Measurements from ENCODE around the gene MEX3D.

MEX3D gene

DNA sequence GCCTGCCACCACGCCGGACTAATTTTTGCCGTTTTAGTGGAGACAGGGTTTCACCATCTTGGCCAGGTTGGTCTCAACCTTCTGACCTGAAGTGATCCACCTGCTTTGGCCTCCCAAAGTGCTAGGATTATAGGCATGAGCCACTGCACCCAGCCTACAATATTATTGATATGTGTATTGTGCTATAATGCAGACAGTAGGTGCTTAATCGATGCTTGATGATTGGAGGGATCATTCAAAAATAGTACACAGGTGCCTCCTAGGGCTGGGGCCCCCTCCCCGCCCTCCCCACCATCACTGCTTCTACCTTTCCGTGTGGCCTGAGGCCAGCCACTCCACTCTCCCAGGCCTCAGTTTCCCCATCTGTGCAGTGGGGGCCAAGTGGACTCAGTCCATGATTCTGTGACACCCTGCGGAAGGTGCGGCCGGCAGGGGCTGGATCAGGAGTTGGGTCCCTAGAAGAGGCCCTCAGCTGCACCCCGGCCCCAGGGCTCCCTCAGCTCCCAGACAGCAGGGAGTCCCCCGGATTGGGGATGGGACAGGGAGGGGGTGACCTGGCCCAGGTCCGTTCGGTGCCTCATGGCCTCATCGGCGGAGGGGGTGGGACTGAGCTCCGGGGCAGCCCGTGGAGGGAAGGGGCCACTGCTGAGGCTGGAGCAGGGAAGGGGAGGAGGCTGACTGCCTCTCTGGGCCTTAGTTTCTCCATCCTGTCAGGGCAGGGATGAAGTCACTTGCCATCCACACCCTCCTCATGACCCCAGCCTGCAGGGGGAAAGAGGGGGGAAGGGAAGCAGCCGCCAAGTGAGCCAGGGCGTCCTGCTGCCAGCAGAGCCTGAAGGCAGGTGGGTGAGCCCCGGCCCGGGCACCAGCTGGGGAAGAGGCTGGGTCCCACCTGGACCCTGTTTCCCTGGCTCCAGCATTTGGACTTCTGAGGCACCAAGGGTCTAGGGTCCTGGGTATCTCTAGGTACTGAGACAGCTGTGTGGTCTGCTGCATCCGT lies 56.5 kb downstream of the MEX3D start:
- Histone ChIP-seq H3K4me1 (ENCODE audit: control insufficient read depth, insufficient read depth, low read length) (no peaks in the 10 kb centered on the region), H3K27ac (ENCODE audit: extremely low read depth, low read depth, low read length) (no peak overlapping the region), H3K9me3 (ENCODE audit: control insufficient read depth, insufficient read depth, low read depth, low read length) (no peaks in the 10 kb centered on the region), H3K36me3 (ENCODE audit: control insufficient read depth in 2 of 2, insufficient read depth in 1 of 2, low read length in 2 of 2) (no peaks in the 10 kb centered on the region), H3K4me3 (ENCODE audit: low read depth, low read length) (no peak overlapping the region)
- TF ChIP-seq ZNF341 (tag by site-specific recombination; IDR thresholded peaks at IDR 0.05; ENCODE audit: low read depth) (peak; percentile 13; the same call in 1 of the 2 replicates), IKZF3 (tag by site-specific recombination; IDR thresholded peaks at IDR 0.05) (peak; percentile 23; the same call in 1 of the 2 replicates), ZNF623 (tag by site-specific recombination; IDR thresholded peaks at IDR 0.05) (no peak)
- ChIA-PET POLR2A (no interaction called here), CTCF (interaction anchor here (1.0 kb wide), 1 partner anchor 21 kb away, joined by 3 read pairs; no protein-coding TSS in a partner anchor)

DNA sequence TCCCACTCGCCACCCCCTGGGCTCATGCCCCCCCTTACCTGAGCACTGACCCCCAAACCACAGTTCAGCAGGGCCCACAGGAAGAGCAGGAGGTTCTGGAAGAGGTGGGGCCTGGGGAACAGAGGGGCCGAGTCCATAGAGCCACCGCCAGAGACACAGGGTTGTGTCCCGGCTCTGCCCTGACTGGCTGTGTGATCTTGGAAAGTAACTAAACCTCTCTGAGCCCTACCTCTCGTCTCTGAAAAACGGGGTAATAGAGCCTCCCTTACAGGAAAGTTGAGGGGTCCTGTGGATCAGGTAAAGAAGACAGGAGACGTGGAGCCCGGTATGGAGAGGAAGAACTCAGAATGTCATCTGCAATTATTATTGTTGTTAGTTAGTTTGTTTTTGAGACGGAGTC lies 57.3 kb downstream of the MEX3D start:
- ChIA-PET POLR2A (no interaction called here), CTCF (no interaction called here)
- H3K36me3 ChIP-seq (ENCODE audit: control insufficient read depth in 2 of 2, insufficient read depth in 1 of 2, low read length in 2 of 2), result no peaks in the 10 kb centered on the region
- no peaks in the 10 kb centered on the region for H3K9me3 ChIP-seq (ENCODE audit: control insufficient read depth, insufficient read depth, low read depth, low read length)
- H3K4me3 ChIP-seq (ENCODE audit: low read depth, low read length), result no peak overlapping the region
- H3K4me1 ChIP-seq (ENCODE audit: control insufficient read depth, insufficient read depth, low read length), result no peaks in the 10 kb centered on the region
- no peak overlapping the region for H3K27ac ChIP-seq (ENCODE audit: extremely low read depth, low read depth, low read length)
- no peak for TF ChIP-seq ZNF114 (tag by site-specific recombination; IDR thresholded peaks at IDR 0.05)
- TF ChIP-seq ZNF768 (tag by site-specific recombination; IDR thresholded peaks at IDR 0.05), result peak; percentile 78; the same call in 1 of the 2 replicates
- no peak for TF ChIP-seq ZNF23 (tag by site-specific recombination; IDR thresholded peaks at IDR 0.05; ENCODE audit: borderline replicate concordance)

DNA sequence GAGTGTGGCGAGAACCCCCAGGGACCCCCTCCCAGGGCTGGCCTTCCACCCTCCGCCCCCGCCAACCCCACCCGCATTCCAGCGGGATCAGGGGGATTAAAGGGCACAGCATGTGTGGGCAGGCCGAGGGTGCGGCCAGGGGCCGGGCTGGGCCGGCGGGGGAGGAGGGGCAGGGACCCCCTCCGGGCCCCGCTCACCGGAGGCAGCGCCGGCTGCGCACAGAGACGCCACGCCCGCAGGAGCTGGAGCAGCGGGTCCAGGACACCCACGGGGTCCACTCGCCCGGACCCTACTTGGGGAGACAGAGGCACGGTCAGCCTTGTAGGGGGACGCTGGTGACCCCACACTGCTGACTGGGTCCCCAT lies 57.7 kb downstream of the MEX3D start:
- Histone ChIP-seq H3K4me1 (ENCODE audit: control insufficient read depth, insufficient read depth, low read length) (no peaks in the 10 kb centered on the region), H3K27ac (ENCODE audit: extremely low read depth, low read depth, low read length) (no peak overlapping the region), H3K36me3 (ENCODE audit: control insufficient read depth in 2 of 2, insufficient read depth in 1 of 2, low read length in 2 of 2) (no peaks in the 10 kb centered on the region), H3K4me3 (ENCODE audit: low read depth, low read length) (no peak overlapping the region), H3K9me3 (ENCODE audit: control insufficient read depth, insufficient read depth, low read depth, low read length) (no peaks in the 10 kb centered on the region)
- ChIA-PET POLR2A (no interaction called here), CTCF (no interaction called here)
- TF ChIP-seq, protein P1, sequence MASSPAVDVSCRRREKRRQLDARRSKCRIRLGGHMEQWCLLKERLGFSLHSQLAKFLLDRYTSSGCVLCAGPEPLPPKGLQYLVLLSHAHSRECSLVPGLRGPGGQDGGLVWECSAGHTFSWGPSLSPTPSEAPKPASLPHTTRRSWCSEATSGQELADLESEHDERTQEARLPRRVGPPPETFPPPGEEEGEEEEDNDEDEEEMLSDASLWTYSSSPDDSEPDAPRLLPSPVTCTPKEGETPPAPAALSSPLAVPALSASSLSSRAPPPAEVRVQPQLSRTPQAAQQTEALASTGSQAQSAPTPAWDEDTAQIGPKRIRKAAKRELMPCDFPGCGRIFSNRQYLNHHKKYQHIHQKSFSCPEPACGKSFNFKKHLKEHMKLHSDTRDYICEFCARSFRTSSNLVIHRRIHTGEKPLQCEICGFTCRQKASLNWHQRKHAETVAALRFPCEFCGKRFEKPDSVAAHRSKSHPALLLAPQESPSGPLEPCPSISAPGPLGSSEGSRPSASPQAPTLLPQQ (tag by site-specific recombination; IDR thresholded peaks at IDR 0.05), result no peak
- TF ChIP-seq TRIM28 (IDR thresholded peaks at IDR 0.05; ENCODE audit: borderline replicate concordance, low read length), result no peak
- no peak for TF ChIP-seq ZNF560 (tag by site-specific recombination; IDR thresholded peaks at IDR 0.05; ENCODE audit: borderline replicate concordance)
- TF ChIP-seq KLF1 (tag by site-specific recombination; IDR thresholded peaks at IDR 0.05), result peak; percentile 58
- TF ChIP-seq, protein P2, sequence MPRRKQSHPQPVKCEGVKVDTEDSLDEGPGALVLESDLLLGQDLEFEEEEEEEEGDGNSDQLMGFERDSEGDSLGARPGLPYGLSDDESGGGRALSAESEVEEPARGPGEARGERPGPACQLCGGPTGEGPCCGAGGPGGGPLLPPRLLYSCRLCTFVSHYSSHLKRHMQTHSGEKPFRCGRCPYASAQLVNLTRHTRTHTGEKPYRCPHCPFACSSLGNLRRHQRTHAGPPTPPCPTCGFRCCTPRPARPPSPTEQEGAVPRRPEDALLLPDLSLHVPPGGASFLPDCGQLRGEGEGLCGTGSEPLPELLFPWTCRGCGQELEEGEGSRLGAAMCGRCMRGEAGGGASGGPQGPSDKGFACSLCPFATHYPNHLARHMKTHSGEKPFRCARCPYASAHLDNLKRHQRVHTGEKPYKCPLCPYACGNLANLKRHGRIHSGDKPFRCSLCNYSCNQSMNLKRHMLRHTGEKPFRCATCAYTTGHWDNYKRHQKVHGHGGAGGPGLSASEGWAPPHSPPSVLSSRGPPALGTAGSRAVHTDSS (tag by site-specific recombination; IDR thresholded peaks at IDR 0.05), result no peak
- TF ChIP-seq ZNF514 (tag by site-specific recombination; IDR thresholded peaks at IDR 0.05), result no peak
- no peak for TF ChIP-seq ZNF776 (tag by site-specific recombination; IDR thresholded peaks at IDR 0.05; ENCODE audit: borderline replicate concordance)
- no peak for TF ChIP-seq ZNF335 (tag by site-specific recombination; conservative IDR thresholded peaks at IDR 0.05)
